Esophagus muscularis mucosa (tissue), 4 donors: ENCODE measurements around the gene DYNC1I1.

Source experiments
- CTCF ChIP-seq, 3 experiments: fragments of 200-600 bp in 2 of 3; fragments of 450-650 bp in 1 of 3; sonication (generic) in 2 of 3; IDR thresholded peaks; one replicate each; pipeline ENCODE4 v1.5.1; 2017 to 2019; ENCODE audit warnings: antibody characterized with exemption in 3 of 3, mild to moderate bottlenecking in 2 of 3, moderate library complexity in 1 of 3
- EP300 ChIP-seq: sonication (generic); formaldehyde crosslinking; IDR thresholded peaks from one replicate; pipeline ENCODE4 v1.6.1; 2017; ENCODE audit warnings: antibody characterized with exemption
- POLR2A ChIP-seq: fragments of 450-650 bp; IDR thresholded peaks from one replicate; pipeline ENCODE4 v1.6.1; 2017; ENCODE audit warnings: antibody characterized with exemption, moderate library complexity, mild to moderate bottlenecking, low read depth
- POLR2AphosphoS5 ChIP-seq, 2 donors: sonication (generic); formaldehyde crosslinking; IDR thresholded peaks; one replicate each; pipeline ENCODE4 v1.6.1; 2017; ENCODE audit warnings: antibody characterized with exemption in 2 of 2

DNA sequence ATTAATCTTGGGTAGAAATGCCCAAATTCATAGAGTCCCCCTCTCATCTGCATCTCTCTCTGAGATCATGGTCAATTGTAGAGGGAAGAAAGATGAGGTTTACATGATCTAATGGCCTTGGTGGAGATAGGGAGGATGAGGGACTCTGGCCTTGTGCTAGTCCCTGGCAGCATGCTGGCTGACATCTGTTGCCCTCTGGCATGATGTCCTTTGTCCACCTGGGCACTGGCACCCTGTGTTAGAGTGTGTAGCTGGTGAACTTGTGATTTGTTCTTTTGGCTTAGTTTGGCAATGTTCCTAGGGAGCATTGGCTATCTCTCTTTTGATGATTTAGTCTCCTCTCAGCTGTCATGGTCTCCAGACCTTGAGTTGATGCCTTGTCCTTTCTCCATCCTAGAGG lies 103.2 kb downstream of the DYNC1I1 start:
- TF ChIP-seq POLR2A, result no peak
- no peak for TF ChIP-seq CTCF (IDR thresholded peaks at IDR 0.05)
- TF ChIP-seq EP300, result no peak
- no peak for TF ChIP-seq POLR2AphosphoS5 (IDR thresholded peaks at IDR 0.05)
